ENCODE measurements around the gene DCTPP1.

DCTPP1 gene

DNA sequence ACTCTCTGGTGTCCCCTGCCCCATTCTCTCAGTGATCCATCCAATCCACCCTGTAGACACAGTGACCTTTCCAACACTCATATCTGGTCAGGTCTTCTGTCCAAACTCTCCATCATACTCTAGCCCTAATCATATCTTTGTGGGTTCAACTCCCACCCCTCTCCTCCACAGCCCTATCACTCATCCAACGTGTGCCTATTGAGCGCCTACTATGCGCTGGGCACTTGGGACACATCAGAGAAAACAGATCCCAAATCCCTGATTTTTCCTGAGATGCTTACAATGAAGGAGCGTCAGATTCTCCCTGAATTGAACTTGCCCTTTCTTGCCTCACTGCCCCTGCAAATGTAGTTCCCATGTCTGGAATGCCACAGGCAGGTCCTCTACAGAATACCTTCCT lies 1.8 kb downstream of the DCTPP1 start:
- no peak overlapping the region for H3K4me2 ChIP-seq (ENCODE audit: low read depth, low read length)
- H3K9ac ChIP-seq (ENCODE audit: low read length), result no peak overlapping the region

DNA sequence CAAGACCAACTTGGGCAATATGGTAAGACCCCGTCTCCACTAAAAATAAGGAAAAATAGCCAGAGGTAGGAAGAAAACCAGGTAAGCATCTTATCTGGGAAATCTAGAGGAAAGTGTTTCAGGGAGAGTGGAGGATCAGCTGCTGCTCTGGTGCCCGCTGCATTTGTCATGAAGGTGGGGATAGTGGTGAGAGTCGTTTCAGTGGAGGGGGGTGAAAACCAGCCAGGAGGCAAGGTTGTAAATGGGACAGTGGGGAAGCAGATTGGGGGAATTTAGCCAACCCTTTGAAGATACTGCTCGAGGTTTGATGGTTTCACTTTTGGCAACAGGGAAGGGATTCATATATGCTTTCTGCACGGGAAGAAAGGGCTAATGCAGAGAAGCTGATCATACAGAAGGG lies 8.8 kb downstream of the DCTPP1 start:
- Histone ChIP-seq H3F3A (ENCODE audit: insufficient read depth, low read length) (peaks cover 28% of the 10 kb centered on the region), H4K20me1 (ENCODE audit: insufficient read depth, low read length) (no peaks in the 10 kb centered on the region), H3K27me3 (replicated peaks; ENCODE audit: insufficient read depth, low read length) (no peaks in the 10 kb centered on the region), H3K79me2 (ENCODE audit: low read length) (peaks cover 12% of the 10 kb centered on the region), H3K9ac (ENCODE audit: low read length) (no peak overlapping the region), H3K4me2 (ENCODE audit: low read depth, low read length) (no peak overlapping the region), H3K36me3 (replicated peaks; ENCODE audit: insufficient read depth, low read length) (no peaks in the 10 kb centered on the region), H2AFZ (ENCODE audit: low read length) (no peak overlapping the region), H3K9me3 (replicated peaks; ENCODE audit: insufficient read depth, low read length) (no peaks in the 10 kb centered on the region), H3K4me3 (ENCODE audit: low read length) (no peak overlapping the region), H3K9me2 (replicated peaks; ENCODE audit: insufficient read depth, low read length) (no peaks in the 10 kb centered on the region), H3K4me1 (ENCODE audit: low read length) (peaks cover 19% of the 10 kb centered on the region), H3K27ac (ENCODE audit: low read length) (no peak overlapping the region)
- TF ChIP-seq EZH2phosphoT487 (IDR thresholded peaks at IDR 0.05; ENCODE audit: low read length), result no peak
- TF ChIP-seq EZH2 (optimal IDR thresholded peaks at IDR 0.05; ENCODE audit: low read depth, low read length), result no peak
- TF ChIP-seq, protein P1, sequence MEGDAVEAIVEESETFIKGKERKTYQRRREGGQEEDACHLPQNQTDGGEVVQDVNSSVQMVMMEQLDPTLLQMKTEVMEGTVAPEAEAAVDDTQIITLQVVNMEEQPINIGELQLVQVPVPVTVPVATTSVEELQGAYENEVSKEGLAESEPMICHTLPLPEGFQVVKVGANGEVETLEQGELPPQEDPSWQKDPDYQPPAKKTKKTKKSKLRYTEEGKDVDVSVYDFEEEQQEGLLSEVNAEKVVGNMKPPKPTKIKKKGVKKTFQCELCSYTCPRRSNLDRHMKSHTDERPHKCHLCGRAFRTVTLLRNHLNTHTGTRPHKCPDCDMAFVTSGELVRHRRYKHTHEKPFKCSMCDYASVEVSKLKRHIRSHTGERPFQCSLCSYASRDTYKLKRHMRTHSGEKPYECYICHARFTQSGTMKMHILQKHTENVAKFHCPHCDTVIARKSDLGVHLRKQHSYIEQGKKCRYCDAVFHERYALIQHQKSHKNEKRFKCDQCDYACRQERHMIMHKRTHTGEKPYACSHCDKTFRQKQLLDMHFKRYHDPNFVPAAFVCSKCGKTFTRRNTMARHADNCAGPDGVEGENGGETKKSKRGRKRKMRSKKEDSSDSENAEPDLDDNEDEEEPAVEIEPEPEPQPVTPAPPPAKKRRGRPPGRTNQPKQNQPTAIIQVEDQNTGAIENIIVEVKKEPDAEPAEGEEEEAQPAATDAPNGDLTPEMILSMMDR (IDR thresholded peaks at IDR 0.05; ENCODE audit: low read length), result no peak
- DNase-seq, result no peak

More for the DNA sequence above, 1.8 kb downstream of the DCTPP1 start:
- Histone ChIP-seq H3K79me2 (ENCODE audit: low read length) (peaks cover 39% of the 10 kb centered on the region), H3K4me3 (ENCODE audit: low read length) (no peak overlapping the region), H3K36me3 (replicated peaks; ENCODE audit: insufficient read depth, low read length) (0 out of 2 replicates have a peak, but pooled peaks cover 5% of the 10 kb centered on the region), H3K27ac (ENCODE audit: low read length) (no peak overlapping the region), H2AFZ (ENCODE audit: low read length) (no peak overlapping the region), H3K27me3 (replicated peaks; ENCODE audit: insufficient read depth, low read length) (no peaks in the 10 kb centered on the region), H3K9me2 (replicated peaks; ENCODE audit: insufficient read depth, low read length) (no peaks in the 10 kb centered on the region), H4K20me1 (ENCODE audit: insufficient read depth, low read length) (no peaks in the 10 kb centered on the region), H3K4me1 (ENCODE audit: low read length) (peaks cover 6% of the 10 kb centered on the region), H3K9me3 (replicated peaks; ENCODE audit: insufficient read depth, low read length) (no peaks in the 10 kb centered on the region), H3F3A (ENCODE audit: insufficient read depth, low read length) (peaks cover 5% of the 10 kb centered on the region)
- no peak for DNase-seq
- TF ChIP-seq EZH2phosphoT487 (IDR thresholded peaks at IDR 0.05; ENCODE audit: low read length) (no peak), EZH2 (optimal IDR thresholded peaks at IDR 0.05; ENCODE audit: low read depth, low read length) (no peak)
- TF ChIP-seq, protein P1 (IDR thresholded peaks at IDR 0.05; ENCODE audit: low read length), result no peak

DNA sequence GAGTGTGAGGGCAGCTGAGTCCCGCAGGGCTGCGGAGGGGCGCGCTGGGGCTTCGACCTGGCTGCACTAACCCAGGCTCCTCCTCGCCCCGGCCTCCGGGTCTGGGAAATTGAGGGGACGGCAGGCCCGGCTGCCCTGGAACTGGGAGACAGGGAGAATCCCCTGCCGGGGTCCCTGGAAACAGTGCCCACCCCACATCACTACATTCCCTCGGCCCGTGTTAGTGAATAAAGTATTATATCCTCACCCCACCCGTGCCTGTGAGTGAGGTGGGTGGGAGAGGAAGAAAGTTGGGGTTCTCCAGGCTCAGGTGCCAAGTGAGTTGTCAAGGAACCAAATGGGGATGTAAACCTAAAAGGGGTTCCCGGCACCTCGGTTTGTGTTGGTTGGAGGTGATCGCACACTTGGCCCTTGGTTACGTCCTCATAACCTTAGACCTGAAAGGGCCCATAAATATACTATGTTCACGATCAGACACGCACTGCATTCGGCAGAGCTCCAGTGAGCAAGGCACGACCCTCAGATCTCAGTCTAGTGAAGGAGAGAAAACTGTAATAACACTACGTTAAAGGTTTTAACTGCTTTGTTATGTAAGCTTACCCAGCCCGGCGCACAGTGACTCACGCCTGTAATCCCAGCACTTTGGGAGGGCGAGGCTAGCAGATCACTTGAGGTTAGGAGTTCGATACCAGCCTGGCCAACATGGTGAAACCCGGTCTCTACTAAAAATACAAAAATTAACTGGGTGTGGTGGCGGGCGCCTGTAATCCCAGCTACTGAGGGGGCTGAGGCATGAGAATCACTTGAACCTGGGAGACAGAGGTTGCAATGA lies 11.3 kb downstream of the DCTPP1 start:
- peak overlapping the region; percentile 58; the same call in 1 of the 2 replicates for H3K27ac ChIP-seq (ENCODE audit: low read length)
- TF ChIP-seq EZH2phosphoT487 (IDR thresholded peaks at IDR 0.05; ENCODE audit: low read length), result no peak
- no peak for TF ChIP-seq EZH2 (optimal IDR thresholded peaks at IDR 0.05; ENCODE audit: low read depth, low read length)
- TF ChIP-seq, protein P1 (IDR thresholded peaks at IDR 0.05; ENCODE audit: low read length), result no peak; the same call in 1 of the 2 replicates
- H3K27me3 ChIP-seq (replicated peaks; ENCODE audit: insufficient read depth, low read length), result no peaks in the 10 kb centered on the region
- H3K4me3 ChIP-seq (ENCODE audit: low read length), result peak overlapping the region; percentile 69
- H4K20me1 ChIP-seq (ENCODE audit: insufficient read depth, low read length), result no peaks in the 10 kb centered on the region
- H3F3A ChIP-seq (ENCODE audit: insufficient read depth, low read length), result peaks cover 33% of the 10 kb centered on the region
- no peaks in the 10 kb centered on the region for H3K79me2 ChIP-seq (ENCODE audit: low read length)
- peak overlapping the region; percentile 62 for H3K9ac ChIP-seq (ENCODE audit: low read length)
- no peaks in the 10 kb centered on the region for H3K9me3 ChIP-seq (replicated peaks; ENCODE audit: insufficient read depth, low read length)
- peaks cover 26% of the 10 kb centered on the region for H3K4me1 ChIP-seq (ENCODE audit: low read length)
- peak overlapping the region; percentile 99 for H3K4me2 ChIP-seq (ENCODE audit: low read depth, low read length)
- no peaks in the 10 kb centered on the region for H3K9me2 ChIP-seq (replicated peaks; ENCODE audit: insufficient read depth, low read length)
- DNase-seq, result no peak
- no peaks in the 10 kb centered on the region for H3K36me3 ChIP-seq (replicated peaks; ENCODE audit: insufficient read depth, low read length)
- H2AFZ ChIP-seq (ENCODE audit: low read length), result peak overlapping the region; percentile 80
